Stimulated activated naive CD4-positive, alpha-beta T cell treated with Interleukin-2 at 50 U/mL for 16 hours (primary cell): ENCODE data around the gene PRKCA.
"Not testable (repeated sequence)": the region's sequence is repeated elsewhere in the genome, so short reads cannot be mapped to it uniquely, and the experiment has no call there.

Experiments
- DNase-seq: peaks from one replicate; lab custom pipeline; 2025; lab: John Stamatoyannopoulos, UW

Gene PRKCA

GRCh38 chr17:66715076-66715675 is 412.8 kb downstream of the PRKCA start:
- no peak for DNase-seq

- DNase-seq: no peak
These were observed 413.3 kb downstream of the PRKCA start for GRCh38 chr17:66715745-66716156.

GRCh38 chr17:66716236-66717026 is 414.0 kb downstream of the PRKCA start:
- no peak for DNase-seq

- DNase-seq: no peak
These were observed 415.2 kb downstream of the PRKCA start for GRCh38 chr17:66717641-66718058.

GRCh38 chr17:66720027-66720426 is 417.6 kb downstream of the PRKCA start:
- no peak for DNase-seq

GRCh38 chr17:66720567-66720966 is 418.2 kb downstream of the PRKCA start:
- no peak for DNase-seq

- DNase-seq: no peak
These were observed 419.9 kb downstream of the PRKCA start for GRCh38 chr17:66722341-66722740.

- DNase-seq: no peak
These were observed 422.3 kb downstream of the PRKCA start for GRCh38 chr17:66724581-66725341.

GRCh38 chr17:66725438-66725837 is 423.0 kb downstream of the PRKCA start:
- not testable (repeated sequence) for DNase-seq

GRCh38 chr17:66725956-66726355 is 423.5 kb downstream of the PRKCA start:
- DNase-seq: no peak

GRCh38 chr17:66726371-66726770 is 424.0 kb downstream of the PRKCA start:
- DNase-seq: no peak

- DNase-seq: no peak
These were observed 424.4 kb downstream of the PRKCA start for GRCh38 chr17:66726846-66727245.

- DNase-seq: no peak
These were observed 425.5 kb downstream of the PRKCA start for GRCh38 chr17:66727634-66728570.

- no peak for DNase-seq
These were observed 428.1 kb downstream of the PRKCA start for GRCh38 chr17:66730461-66730923.

GRCh38 chr17:66733759-66734158 is 431.3 kb downstream of the PRKCA start:
- DNase-seq: no peak

- DNase-seq: no peak
These were observed 432.0 kb downstream of the PRKCA start for GRCh38 chr17:66734186-66734943.

- DNase-seq: no peak
These were observed 435.1 kb downstream of the PRKCA start for GRCh38 chr17:66737524-66737923.

GRCh38 chr17:66738301-66738700 is 435.9 kb downstream of the PRKCA start:
- no peak for DNase-seq

GRCh38 chr17:66739553-66739952 is 437.1 kb downstream of the PRKCA start:
- no peak for DNase-seq

- no peak for DNase-seq
These were observed 437.8 kb downstream of the PRKCA start for GRCh38 chr17:66740226-66740625.

GRCh38 chr17:66743511-66743910 is 441.1 kb downstream of the PRKCA start:
- DNase-seq: no peak
